DMS153 treated with DMSO at 0.1 percent for 48 hours (cell line): ENCODE measurements around the gene KRT83.
"Not testable (repeated sequence)": the region's sequence is repeated elsewhere in the genome, so short reads cannot be mapped to it uniquely, and the experiment has no call there.

ENCODE experiments used
- DNase-seq: peaks from one replicate; lab custom pipeline; 2025; ENCODE audit not compliant: unreplicated experiment; lab: John Stamatoyannopoulos, UW

KRT83 gene

DNA sequence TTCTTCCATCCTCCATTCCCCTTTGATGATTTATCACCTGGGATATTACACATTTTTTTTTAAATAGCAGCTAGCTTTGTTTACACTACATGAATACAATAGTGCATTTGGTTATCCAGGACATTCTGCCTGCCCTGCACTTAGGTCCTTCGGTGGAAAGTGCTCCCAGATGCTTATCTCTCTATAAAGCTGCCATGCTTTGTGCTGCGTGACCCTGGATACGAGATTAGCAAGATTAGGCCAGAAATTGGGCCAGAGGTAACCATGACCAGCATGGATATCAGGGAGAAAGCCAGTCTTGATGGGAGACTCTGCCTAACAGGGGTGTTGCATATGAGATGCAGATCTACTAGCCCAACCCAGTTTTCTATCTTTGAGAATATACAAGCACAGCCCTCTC lies 12.1 kb upstream of the KRT83 start:
- DNase-seq = peak; percentile 49

DNA sequence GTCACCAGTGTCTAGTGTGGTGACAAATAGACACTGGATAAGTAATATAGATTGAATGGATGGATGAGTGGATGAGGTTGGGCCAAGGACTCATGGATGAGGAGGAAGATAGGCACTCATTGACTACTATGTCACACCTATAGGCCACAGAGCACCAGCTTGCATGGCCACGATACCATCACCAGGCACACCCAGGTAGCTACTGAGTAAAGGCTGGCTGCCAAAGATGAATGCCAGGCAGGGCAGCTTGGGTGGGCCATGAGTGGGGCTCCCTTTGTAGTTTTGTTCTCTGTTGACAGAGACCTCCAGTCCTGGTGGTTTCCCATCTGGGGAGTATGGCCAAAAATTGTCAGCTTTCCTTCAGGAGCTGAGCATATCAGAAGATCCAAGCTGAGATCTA lies 11.2 kb upstream of the KRT83 start:
- no peak for DNase-seq

DNA sequence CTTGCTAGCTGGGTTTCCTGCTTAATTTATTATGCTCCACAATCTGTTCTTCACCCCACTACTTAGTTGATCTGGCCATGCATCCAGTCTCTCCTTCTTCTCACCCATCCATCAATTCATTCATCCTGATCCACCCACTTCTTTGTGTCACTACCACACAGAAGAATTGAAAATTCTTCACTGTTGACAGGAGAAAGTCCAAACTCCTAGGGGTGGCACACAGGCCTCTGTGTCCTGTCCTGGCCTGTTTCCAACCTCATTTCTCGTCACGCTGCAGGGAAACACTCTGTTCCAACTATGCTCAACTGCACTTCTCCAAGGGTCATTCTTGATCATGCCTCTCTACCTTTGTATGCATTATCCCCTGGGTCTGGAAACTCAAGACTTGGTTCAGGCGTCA lies 10.6 kb upstream of the KRT83 start:
- DNase-seq = no peak

DNA sequence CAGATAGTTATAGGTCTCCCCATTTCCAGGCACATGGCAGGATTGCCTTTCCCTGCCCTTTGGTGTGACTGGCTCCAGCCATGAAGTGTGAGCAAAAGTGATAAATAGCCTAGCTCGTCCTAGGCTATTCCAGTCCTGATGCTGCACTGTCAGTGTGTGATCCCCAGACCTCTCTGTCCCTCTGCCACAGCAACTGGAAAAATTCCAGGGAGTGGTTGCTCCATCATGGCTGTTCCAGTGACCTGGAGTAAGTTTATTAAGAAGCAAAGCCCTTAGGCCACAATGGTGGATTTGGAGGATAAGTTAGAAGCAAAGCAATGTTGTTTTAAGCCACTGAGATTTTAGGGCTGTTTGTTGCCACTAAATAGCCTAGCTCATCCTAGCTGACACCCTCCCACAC lies 9.8 kb upstream of the KRT83 start:
- DNase-seq = no peak

DNA sequence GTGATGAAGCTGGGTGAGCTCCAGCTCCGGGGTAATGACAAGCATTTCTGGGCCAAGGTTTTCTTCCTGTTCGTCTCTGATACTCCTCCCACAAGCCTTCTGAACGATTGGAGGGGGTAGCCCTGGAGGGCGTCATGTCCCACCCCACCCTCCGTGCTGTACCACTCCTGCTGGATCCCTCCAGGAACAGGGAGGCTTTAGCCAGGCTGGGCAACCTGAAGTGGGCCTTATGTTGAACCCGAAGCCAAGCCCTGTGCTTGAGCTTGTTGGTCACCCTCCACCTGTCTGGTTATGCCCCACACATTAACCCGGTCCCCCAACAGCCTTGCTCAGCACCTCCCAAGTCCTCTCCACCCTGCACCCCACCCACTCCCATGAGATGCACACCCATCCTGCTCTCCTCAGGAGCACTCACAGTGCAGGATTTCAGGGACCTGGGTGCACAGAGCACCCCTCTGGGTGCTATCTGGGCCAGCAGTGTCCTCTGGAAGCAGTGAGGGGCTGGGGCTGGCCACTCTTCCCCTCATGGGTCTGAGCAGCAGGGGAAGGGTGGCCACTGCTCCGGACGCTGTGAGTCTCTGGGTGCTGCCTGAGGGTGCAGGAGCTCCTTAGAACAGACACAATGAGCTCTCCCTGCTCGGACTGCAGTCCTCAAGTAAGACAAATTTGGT lies 6.8 kb upstream of the KRT83 start:
- DNase-seq = no peak

DNA sequence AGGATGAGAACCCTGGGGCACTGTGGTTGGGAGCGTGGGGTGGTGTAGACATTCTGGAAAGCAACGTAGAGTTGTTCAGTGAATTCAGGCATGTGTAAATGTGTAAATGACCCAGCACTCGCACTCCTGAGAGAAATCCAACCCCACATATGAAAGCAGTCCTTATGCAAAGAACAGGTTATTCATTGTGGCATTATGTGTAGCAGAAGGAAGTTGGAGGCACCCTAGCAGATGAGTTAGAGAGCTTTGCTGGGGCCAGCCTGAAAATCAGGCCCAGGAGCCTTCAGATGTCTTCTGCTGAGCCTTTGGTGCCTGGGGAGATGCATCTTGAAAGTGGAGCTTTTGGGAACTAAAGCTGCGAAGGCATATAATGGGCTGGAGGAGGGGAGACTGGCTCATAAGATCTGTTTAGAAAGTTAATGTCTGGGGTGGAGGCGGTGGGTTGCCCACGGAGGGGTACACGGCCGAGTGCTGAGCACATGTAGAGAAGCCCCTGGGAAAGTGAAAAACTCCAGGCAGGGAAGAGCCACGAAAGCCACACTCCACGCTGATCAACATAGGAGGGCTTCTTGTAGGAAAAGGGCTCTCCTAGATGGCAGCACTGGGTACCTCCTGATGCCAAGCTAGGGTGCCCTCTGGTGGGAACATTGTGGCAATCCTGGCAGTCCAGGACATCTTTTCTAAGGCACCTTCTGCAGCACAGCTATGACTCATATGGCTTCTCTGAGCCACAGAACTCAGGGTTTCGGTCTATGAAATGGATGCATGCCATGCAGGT lies 6.0 kb upstream of the KRT83 start:
- peak; percentile 61 for DNase-seq

DNA sequence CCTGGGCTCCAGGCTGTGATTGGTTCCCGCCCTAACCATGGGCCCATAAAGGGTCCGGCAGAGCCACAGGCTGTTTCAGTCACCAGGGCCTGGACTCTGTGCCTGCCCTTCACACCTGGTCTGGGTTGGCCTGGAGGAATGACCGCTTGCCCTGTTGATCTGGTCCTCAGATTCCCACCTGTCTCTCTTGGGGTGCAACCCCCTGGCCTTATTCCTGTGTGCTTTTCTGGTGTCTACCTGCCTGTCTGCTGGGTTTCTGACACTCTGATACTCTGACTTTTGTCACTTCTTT lies 2.9 kb upstream of the KRT83 start:
- no peak for DNase-seq

DNA sequence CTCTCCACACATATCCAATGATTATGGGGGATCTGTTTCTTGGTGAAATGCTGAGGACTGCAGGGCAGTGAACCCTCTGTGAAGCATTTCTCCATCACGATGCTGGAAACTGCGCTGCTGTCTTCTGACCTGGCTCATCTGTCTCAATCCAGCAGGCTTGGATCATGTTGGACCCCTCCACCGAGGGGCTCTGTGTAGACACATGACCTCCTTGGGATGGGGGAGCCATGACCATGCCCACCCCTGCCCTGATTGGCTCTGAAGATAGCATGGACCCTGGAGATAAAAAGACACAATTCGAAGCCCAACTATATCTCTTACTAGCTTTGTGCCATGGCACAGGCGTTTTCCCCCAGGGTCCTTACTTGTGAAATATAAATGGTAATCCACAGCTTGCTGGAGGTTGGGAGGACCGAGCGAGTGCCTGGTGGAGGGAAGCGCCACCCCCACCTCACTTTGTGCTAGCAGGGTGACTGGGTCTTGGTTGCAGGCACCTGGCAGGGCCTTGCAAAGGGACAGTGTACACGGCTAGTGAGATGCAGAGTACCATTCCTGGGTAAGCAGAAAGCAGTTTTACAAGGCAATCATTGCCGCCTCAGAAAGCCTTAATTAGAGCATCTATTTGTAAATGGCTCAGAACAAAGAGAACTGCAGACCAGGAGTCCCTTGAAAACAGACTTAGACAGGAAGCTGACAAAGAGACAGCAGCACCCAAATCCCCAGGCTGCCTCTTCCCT lies 2.4 kb upstream of the KRT83 start:
- peak; percentile 17 for DNase-seq

DNA sequence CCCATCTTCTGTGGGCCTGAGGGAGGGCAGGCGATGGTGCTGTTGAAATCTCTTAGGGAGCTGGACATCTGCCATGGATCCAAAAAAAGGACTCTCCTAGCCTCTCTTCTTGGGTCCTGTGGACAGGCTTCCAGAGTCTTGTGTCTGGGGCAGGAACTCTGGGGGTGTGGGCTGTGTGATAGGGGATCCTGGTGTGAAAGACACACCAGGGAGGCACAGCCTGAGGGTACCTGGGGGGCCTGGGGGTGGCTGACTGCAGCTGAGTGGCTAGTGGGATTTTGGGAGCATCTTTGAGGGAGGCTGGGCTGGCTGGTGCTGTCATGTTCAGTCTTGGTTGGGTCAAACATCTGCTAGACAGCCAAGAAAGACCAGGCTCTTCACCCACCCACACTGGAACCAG lies 1.8 kb upstream of the KRT83 start:
- DNase-seq = no peak

DNA sequence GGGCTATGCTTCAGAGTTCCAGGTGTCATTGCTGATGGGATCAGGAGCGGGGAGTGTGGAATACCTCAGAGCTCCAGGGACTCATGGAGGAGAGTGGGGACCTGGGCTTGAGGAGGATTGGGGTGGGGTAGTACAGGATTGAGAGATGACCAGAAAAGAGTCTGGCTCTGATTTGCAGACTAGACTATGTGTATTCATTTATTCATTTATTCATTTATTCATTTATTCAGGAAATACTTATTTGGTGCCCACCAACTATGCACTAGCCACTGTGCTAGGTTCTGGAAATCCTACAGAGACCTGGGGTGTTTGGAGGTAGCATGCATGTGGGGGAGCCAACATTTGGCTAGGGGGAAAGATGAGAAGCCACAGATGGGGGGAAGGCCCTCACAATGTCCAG lies 871 bp upstream of the KRT83 start:
- no peak for DNase-seq

DNA sequence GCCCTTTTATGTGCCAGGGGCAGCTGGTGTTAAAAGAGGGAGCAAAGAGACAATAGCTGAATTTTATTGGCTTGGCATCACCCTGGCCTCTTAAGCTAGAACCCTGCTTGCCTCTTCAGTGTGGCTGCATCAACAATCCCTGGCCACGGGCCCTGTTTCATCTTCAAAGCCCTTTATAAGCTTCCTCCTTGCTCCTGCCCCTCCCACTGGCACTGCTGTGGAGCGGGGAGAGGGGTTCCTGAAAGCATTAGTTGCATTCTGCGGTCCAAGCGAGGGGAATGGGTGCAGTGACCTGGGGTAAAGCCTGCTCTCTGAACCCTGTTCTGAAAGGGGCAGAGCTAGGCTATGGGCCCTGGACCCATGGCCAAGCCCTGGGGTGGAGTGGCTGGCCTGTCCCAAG lies 220 bp upstream of the KRT83 start:
- peak; percentile 66 for DNase-seq

DNA sequence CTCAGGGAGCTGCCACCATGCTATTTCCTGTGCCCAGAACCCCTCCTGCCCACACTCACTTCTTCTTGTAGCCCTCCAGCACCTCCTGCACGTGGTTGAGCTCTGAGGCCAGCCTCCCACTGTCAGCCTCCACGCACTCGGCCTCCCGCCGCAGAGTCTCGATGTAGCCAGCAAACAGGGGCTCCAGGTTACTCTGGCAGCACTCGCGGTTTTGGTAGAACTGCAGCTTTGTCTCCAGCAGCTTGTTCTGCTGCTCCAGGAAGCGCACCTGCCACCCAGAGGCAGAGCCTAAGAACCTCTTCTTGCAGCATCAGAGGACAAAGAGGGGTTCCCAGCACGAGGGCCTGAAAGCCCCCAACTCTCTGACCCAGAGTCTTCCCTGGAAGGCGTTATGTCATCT lies 2.1 kb downstream of the KRT83 start:
- no peak for DNase-seq

DNA sequence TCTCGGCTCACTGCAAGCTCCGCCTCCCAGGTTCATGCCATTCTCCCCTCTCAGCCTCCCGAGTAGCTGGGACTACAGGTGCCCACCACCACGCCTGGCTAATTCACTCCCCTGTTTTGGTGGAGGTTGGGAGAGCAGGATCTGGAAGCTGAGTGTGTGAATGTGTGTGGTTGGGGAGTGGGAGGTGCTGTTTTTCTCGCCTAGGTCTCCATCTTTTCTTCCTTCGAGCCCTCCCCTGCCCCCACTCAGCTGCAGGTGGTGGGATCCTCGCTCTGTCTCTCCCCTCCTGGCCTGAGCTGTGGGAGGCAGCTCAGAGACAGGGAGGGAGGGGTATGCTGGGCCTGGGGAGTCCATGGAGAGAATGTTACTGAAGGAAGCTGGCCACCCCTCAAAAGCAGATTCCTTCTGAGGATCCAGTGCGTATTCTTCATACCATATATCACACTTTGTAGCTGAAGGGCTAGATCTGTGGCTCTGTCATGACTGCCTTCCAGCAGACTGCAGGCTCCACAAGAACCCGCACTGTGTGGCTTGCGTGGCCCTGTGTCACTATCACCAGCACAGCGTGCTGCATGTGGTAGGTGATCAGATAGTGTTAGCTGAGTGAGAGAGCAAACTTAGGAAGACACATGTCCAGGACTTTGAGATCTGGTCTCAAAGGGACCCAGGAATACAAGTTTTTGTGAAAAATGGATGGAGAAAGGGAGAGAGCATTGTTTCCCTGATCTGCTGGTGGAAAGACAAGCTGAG lies 2.8 kb downstream of the KRT83 start:
- DNase-seq = no peak

DNA sequence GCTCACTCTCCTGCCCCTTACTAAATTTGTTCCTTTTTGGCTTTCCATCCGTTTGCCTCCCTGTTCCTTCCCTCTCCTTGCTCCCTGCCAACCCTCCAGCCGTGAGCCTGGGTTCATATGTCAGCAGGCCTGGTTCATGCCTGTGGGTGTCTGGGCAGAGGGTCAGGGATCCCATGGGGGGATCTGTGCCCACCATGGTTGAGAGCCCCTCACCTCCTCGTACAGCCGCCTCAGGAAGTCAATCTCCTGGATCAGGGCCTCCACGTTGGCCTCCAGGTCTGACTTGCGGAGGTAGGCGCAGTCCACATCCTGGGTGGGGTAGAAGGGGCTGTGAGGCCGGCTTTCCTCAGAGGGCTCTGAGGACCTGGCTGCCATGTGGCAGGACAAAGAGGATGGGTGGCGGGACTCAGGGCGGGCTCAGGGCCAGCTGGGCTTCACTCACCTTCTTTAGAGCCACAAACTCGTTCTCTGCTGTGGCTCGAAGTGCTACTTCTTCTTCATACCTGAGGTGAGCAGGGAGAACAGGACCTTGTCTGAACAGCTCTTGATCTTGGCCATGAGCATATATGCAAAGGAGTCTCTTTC lies 3.6 kb downstream of the KRT83 start:
- no peak for DNase-seq

DNA sequence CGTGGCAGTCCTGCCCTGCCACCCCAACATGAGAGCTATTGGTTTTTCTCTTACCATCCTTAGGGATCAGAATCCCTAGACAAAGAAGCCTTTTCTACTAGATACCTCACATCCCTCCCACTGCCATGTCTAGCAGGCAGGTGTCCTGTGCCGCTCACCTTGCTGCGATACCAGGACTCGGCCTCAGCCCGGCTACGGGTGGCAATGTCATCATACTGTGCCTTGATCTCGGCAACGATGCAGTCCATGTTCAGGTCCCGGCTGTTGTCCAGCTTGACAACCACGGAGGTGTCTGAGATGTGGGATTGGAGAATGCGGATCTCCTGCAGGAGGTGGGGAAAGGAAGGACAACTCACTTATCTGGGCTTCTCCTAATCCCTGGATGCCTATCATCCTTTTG lies 4.5 kb downstream of the KRT83 start:
- no peak for DNase-seq

DNA sequence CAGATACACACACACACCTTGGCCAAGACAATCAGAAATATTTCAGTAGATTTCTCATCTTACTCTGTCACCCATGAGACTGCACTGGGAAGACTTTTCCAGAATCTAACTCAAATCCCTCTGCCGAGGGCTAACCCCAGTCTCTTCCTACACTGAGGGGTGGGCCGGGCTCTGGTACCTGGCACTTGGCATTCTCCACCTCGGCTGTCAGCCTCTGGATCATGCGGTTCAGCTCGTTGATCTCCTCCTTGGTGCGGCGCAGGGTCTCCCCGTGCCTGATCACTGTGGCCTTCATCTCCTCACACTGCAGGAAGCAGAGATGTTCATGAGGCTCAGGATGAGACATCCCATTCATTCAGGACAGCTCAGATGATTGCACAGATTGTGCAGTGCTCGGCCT lies 4.9 kb downstream of the KRT83 start:
- no peak for DNase-seq

DNA sequence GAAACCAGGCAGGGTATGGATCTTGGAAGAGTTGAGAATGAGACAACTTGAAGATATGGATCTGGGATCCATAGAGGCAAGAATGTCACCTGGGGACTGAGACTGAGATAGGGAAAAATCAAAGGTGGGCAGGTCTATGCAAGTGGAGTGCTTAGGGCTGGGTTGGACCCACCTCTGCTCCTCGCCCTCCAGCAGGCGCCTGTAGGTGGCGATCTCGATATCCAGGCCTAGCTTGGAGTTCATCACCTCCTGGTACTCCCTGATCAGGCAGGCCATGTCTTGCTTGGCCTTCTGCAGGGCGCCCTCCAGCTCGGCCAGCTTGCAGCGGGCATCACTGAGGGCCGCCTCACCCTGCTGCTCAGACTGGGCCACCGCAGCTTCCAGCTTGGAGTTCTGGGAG lies 5.5 kb downstream of the KRT83 start:
- DNase-seq = not testable (repeated sequence)

DNA sequence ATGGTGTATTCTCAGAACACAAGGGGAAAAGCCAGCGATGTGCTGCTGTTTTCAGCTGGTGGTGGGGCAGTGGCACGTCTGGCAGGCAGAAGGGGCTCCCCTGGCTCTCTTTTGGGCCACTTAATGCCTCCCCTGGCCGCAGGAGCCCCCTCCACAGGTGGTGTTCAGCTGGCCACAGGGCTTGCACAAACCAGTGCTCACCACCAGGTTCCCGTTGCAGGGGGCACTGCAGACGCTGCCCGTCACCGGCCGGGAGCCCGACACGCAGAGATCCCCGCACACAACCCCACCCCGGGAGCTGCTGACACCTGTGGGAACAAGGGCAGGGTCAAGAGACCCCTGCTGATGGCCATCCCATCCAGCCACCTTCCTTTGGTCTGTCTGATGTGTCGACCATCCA lies 6.7 kb downstream of the KRT83 start:
- no peak for DNase-seq

DNA sequence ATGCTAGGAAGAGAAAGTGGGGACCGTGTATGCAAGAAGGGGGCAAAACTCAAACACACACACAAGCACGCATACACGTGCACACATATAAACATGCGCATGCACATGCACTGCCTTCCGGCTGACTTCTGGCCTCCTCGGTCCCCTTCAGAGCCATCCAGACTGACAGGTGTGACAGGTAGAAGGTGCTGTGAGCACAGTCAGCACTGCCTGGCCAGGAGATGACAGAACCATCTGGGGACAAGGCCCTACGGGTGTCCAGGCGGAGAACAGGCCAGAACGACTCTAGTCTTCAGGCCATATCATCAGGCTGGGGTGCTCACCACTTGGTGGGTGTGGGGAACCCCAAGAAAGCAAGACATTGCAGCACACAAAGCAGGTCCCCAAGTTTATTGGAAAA lies 7.3 kb downstream of the KRT83 start:
- no peak for DNase-seq

DNA sequence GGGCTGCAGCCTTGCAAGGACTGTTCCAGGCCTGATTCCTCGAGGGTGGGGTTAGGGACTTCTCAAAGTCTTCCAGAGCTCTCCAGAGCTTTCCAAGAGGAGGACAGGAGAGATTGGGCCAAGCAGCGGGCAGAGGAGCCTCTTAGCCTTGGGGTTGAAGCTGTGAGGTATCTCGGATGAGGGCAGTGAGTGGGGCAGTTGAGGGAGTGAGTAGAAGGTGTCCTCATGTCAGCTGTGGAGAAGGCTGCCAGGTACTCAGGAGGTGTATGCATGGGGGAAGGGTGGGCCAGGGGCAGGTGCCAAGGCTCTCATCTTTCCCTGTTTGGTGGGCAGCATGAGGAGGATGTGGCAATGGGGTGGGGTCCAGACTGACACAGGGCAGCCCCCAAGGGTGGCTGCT lies 7.7 kb downstream of the KRT83 start:
- no peak for DNase-seq

DNA sequence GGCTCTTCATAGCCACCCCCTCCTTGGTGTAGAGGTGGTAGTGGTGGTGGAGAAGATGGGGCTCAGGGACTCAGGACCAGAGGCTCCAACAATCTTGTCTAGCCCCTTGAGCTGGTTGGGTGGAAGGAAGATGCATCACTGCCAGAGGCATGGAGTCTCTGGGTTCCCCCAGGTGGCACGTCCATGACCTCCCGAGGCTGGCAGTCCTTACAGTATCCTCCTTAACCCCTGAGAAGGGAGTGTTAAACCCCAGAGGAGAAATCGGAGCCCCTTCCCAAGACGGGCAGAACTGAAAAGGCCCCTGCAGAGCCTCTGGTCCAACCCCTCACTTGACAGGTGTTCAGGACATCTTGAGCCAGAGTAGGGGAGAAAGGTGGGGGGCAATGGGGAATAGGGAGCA lies 9.1 kb downstream of the KRT83 start:
- DNase-seq = no peak
